Panc1 (cell line): Measurements from ENCODE around the gene TESMIN. TPM values are rescaled to one million over a fixed set of nuclear protein-coding genes. Genes with fewer than 3 reads are reported as not detected.

ENCODE experiments used
- ATAC-seq: fragments of 200-7000 bp; cut with Tn5 transposase; 2 replicates; pipeline ENCODE4 v1.9.1; 2020; ENCODE audit warnings: mild to moderate bottlenecking, moderate library complexity
- BruUV-seq: library from RNA; stranded (reverse); fragments of 400-500 nt; replicated peaks from 2 replicates; lab custom pipeline; 2021; lab: Mats Ljungman, UMichigan
- CTCF ChIA-PET: fragments of 300-600 bp; sonication (Branson Sonifier 250); formaldehyde crosslinking; loops from one replicate; lab custom pipeline; 2022; ENCODE audit warnings: antibody characterized with exemption; lab: Charles Lee
- POLR2A ChIA-PET: fragments of 300-600 bp; sonication (Branson Sonifier 250); formaldehyde crosslinking; loops from one replicate; lab custom pipeline; 2022; ENCODE audit warnings: antibody characterized with exemption; lab: Charles Lee
- DNase-seq: peaks from one replicate; pipeline ENCODE4 v3.0.0-alpha.2; 2010; ENCODE audit warnings: low read depth, low spot score
- H3K27ac ChIP-seq: 2 replicates; pipeline ENCODE4 v1.5.1; 2011; ENCODE audit warnings: mild to moderate bottlenecking, low read length, inconsistent platforms
- H3K27me3 ChIP-seq: fragments of 200-500 bp; sonication (Bioruptor generic); 2 replicates; pipeline ENCODE4 v1.6.0; 2014; ENCODE audit warnings: low read length, inconsistent platforms; ENCODE audit not compliant: control insufficient read depth, insufficient read depth
- H3K36me3 ChIP-seq: fragments of 200-500 bp; sonication (Bioruptor generic); 2 replicates; pipeline ENCODE4 v1.5.1; 2014; ENCODE audit warnings: inconsistent platforms, mild to moderate bottlenecking, low read length, moderate library complexity; ENCODE audit not compliant: control insufficient read depth, insufficient read depth
- H3K4me1 ChIP-seq: 2 replicates; pipeline ENCODE4 v1.5.1; 2011; ENCODE audit warnings: inconsistent platforms, mild to moderate bottlenecking, low read length, moderate library complexity; ENCODE audit not compliant: control insufficient read depth, insufficient read depth
- H3K4me3 ChIP-seq, 2 experiments: 2 replicates each; pipeline ENCODE4 v1.5.1; 2011 to 2012; ENCODE audit warnings: low read depth in 2 of 2, low read length in 2 of 2, mild to moderate bottlenecking in 2 of 2, inconsistent platforms in 1 of 2, moderate library complexity in 1 of 2
- H3K9me3 ChIP-seq: fragments of 200-500 bp; sonication (Bioruptor generic); 2 replicates; pipeline ENCODE4 v1.5.1; 2014; ENCODE audit warnings: low read depth, mild to moderate bottlenecking, inconsistent platforms, low read length, moderate library complexity; ENCODE audit not compliant: control insufficient read depth, insufficient read depth
- CTCF ChIP-seq: fragments of 450-650 bp; IDR thresholded peaks from 2 replicates; pipeline ENCODE4 v1.5.1; 2017; ENCODE audit warnings: mild to moderate bottlenecking
- POLR2AphosphoS5 ChIP-seq: IDR thresholded peaks from 2 replicates; pipeline ENCODE4 v1.6.1; 2012; ENCODE audit warnings: mild to moderate bottlenecking, low read depth, low read length, moderate library complexity
- REST ChIP-seq, 2 experiments: IDR thresholded peaks; 2 replicates each; pipeline ENCODE4 v1.6.1; 2011 to 2012; ENCODE audit warnings: low read depth in 2 of 2, control low read depth in 1 of 2, low read length in 1 of 2, mild to moderate bottlenecking in 1 of 2, moderate library complexity in 1 of 2; ENCODE audit not compliant: insufficient read depth in 1 of 2
- SIN3A ChIP-seq: IDR thresholded peaks from 2 replicates; pipeline ENCODE4 v1.6.1; 2012; ENCODE audit warnings: low read depth, mild to moderate bottlenecking, low read length, moderate library complexity, borderline replicate concordance; ENCODE audit not compliant: insufficient read depth
- TCF7L2 ChIP-seq: IDR thresholded peaks from 2 replicates; pipeline ENCODE4 v1.6.1; 2011; ENCODE audit warnings: mild to moderate bottlenecking, low read depth, low read length, inconsistent platforms
- in situ Hi-C: cut with HindIII; loops from 2 replicates; pipeline ENCODE4 v1.10.0; 2016; ENCODE audit warnings: low sequenced_read_pairs, low pct_unique_long_range_greater_than_20kb
- intact Hi-C: fragments of 100-400 bp; cut with micrococcal nuclease; formaldehyde crosslinking; loops from one replicate; pipeline ENCODE4 v1.10.0; 2022; ENCODE audit not compliant: unreplicated experiment
- total RNA-seq: library from RNA; stranded (reverse); gene quantifications from one replicate; pipeline ENCODE4 v1.2.1, GENCODE V29; 2021; ENCODE audit not compliant: unreplicated experiment

Gene TESMIN
- total RNA-seq, 1 experiment from 2014 or later: 47.6 TPM

GRCh38 chr11:68659158-68659921 is 92.0 kb downstream of the TESMIN start:
- in situ Hi-C loops (no loop called here), intact Hi-C loops (no loop called here)
- no peak overlapping the region for H3K27ac ChIP-seq
- POLR2A ChIA-PET: no interaction called here
- no peak for TF ChIP-seq SIN3A
- TF ChIP-seq CTCF: no peak
- TF ChIP-seq POLR2AphosphoS5: no peak
- no peak for TF ChIP-seq TCF7L2
- TF ChIP-seq REST (IDR thresholded peaks at IDR 0.05; ENCODE audit: insufficient read depth in 1 of 2, low read depth in 2 of 2, low read length in 1 of 2): no peak
- H3K27me3 ChIP-seq: no peaks in the 10 kb centered on the region
- no peak overlapping the region for H3K4me3 ChIP-seq
- DNase-seq (peak; percentile 13), ATAC-seq (0 out of 2 replicates have a peak, but pooled peaks have one; percentile 36)
- H3K9me3 ChIP-seq: no peaks in the 10 kb centered on the region
- 0 out of 2 replicates have a peak, but pooled peaks cover 2% of the 10 kb centered on the region for H3K4me1 ChIP-seq
- CTCF ChIA-PET: interaction anchor here (1.4 kb wide), 1 partner anchor 385 kb away, joined by 3 read pairs; no protein-coding TSS in a partner anchor
- H3K36me3 ChIP-seq: no peaks in the 10 kb centered on the region; the same call in 1 of the 2 replicates
- no TSS peak for BruUV-seq

GRCh38 chr11:68658661-68659060 is 92.7 kb downstream of the TESMIN start:
- in situ Hi-C loops: no loop called here
- H3K4me3 ChIP-seq: no peak overlapping the region
- no peaks in the 10 kb centered on the region for H3K9me3 ChIP-seq
- H3K4me1 ChIP-seq: 0 out of 2 replicates have a peak, but pooled peaks cover 2% of the 10 kb centered on the region
- no peaks in the 10 kb centered on the region; the same call in 1 of the 2 replicates for H3K36me3 ChIP-seq
- intact Hi-C loops: no loop called here
- BruUV-seq: no TSS peak
- no peaks in the 10 kb centered on the region for H3K27me3 ChIP-seq
- ATAC-seq (no peak), DNase-seq (no peak)
- ChIA-PET CTCF (interaction anchor here (1.4 kb wide), 1 partner anchor 386 kb away, joined by 3 read pairs; no protein-coding TSS in a partner anchor), POLR2A (no interaction called here)
- TF ChIP-seq REST (IDR thresholded peaks at IDR 0.05; ENCODE audit: insufficient read depth in 1 of 2, low read depth in 2 of 2, low read length in 1 of 2): no peak
- no peak overlapping the region for H3K27ac ChIP-seq
